GM19455 (cell line): ENCODE results near the gene CCDC74A.
"Not testable (repeated sequence)": the region's sequence is repeated elsewhere in the genome, so short reads cannot be mapped to it uniquely, and the experiment has no call there.

ENCODE experiments used
- ATAC-seq: cut with Tn5 transposase; IDR thresholded peaks from one replicate; pipeline ENCODE4 v1.9.1; 2021; ENCODE audit not compliant: unreplicated experiment

The CCDC74A gene

DNA sequence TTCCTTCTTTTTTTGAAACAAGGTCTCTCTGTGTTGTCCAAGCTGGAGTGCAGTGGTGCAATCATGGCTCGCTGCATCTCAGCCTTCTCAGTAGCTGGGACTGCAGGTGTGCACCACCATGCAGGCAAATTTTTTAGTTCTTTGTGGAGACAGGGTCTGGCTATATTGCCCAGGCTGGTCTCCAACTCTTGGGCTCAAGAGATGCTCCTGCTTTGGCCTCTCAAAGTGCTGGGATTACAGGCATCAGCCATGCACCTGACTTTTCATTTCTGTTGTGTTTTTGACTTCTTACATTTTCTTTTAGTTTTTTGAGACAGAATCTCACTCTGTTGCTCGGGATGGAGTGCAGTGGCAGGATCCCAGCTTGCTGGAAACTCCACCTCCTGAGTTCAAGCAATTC is 2.4 kb upstream of the CCDC74A start:
- ATAC-seq, result not testable (repeated sequence)

DNA sequence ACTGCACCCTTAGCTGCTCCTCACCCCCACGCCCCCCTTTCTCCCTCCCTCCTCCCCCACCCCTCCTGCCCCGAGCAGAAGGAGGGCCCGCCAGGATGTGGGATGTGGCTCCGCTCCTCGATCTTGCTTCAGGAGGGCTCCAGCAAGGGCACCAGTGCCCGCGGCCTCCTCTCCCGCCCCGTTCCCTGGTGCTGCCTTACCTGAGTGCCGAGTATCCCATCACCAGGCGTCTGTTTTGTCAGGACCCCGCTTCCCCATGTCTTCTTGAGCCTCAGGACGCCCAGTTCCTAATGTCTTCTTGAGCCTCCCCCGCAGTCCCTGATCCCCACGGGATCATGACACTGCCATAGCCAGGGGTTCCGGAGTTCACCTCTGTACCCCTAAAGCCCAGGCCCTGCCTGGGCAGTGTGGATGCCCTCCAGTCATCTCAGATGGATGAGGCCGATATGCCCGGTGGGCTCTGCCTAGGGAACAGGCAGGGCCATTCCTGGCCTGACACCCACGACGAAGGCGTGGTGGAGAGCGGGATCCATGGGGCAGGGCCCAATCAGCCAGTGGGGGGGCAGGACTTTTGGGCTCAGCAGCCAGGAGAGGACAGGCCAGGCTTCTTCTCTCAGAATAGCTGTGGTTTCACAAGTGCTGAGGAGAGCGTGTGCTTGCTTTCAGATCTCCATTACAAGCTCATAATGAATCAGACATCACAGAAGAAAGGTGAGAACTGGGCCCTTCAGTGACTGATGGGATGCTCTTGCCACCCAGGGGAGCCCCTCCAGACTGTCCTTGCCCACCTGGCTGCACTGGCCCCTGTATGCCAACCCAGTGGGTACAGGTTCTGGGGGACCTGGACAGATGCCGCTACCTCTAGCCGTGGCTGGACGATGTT is 1.5 kb downstream of the CCDC74A start:
- peak; percentile 58 for ATAC-seq

DNA sequence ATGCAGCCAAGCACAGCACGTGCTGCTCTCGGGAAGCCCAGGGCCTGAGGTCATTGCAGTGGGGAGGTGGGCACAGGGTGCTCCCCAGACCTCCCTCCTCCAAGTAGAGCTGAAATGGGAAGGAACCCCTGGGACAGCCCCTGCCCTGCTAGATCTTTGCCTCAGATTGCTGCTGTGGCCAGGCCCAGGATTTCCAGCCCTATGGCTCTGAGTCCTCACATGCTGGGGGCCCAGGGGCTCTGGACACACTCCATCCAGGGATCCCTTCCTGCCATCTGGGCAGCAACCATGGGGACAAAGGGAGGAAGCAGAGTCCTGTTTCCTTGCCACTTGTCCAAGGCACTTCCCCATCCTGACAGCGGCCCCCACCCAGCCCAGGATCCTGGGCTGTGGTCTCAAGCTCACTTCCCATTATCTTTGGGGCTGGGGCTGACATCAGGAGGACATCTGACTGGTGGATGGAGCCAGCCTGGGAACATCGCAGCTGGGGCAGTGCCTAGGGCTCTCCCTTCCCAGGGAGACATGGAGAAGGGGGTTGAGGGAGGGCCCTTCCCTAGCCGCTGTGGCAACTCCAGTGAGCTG is 2.3 kb downstream of the CCDC74A start:
- not testable (repeated sequence) for ATAC-seq

DNA sequence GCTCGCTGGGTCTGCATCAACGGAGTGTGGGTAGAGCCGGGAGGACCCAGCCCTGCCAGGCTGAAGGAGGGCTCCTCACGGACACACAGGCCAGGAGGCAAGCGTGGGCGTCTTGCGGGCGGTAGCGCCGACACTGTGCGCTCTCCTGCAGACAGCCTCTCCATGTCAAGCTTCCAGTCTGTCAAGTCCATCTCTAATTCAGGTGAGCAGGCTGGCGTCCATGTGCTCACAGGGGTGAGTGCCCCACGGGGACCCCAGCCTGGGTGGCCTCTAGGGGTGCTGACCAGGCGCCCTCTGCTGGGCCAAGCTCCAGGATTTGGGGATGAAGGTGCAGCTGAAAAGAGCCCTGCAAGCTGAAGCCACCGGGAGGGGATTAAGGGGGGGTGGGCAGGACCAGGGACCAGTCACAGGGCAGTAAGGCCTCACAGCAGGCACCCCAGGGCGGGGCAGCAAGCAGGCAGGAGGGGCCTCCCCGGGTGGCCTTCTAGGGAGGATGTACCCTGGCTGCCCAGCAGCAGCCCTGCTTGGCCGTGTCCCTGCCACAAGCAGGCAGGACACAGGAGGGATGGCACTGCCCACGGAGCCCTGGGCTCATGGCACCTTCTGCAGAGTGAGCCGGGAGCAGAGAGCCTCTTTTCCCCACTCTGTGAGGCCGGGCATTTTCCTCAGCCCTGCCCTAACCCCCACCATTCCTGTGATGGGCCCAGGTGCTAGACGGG is 3.1 kb downstream of the CCDC74A start:
- ATAC-seq, result not testable (repeated sequence)

DNA sequence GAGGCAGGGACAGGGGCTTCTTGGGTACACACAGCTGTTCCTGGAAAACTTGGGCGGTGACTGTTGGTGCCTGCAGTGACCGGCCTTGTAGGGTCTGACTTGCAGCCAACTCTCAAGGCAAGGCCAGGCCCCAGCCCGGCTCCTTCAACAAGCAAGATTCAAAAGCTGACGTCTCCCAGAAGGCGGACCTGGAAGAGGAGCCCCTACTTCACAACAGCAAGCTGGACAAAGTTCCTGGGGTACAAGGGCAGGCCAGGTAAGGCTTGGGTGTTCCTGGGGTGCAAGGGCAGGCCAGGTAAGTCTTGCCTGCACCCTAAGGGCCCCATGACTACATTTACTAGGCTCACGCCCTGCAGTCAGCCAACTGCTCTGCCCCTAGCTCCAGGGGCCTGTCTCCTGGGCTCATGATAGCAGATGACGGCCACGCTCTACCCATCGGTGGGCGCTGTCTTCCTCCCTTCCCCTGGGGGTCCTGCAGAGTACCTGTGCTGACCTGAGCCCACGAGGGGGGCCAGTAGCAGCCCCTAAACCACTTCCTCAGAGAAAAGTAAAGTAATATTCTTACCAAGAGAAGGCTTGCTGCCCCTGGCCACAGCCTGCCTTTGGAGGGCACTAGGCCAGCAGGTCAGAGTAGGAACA is 4.0 kb downstream of the CCDC74A start:
- not testable (repeated sequence) for ATAC-seq

DNA sequence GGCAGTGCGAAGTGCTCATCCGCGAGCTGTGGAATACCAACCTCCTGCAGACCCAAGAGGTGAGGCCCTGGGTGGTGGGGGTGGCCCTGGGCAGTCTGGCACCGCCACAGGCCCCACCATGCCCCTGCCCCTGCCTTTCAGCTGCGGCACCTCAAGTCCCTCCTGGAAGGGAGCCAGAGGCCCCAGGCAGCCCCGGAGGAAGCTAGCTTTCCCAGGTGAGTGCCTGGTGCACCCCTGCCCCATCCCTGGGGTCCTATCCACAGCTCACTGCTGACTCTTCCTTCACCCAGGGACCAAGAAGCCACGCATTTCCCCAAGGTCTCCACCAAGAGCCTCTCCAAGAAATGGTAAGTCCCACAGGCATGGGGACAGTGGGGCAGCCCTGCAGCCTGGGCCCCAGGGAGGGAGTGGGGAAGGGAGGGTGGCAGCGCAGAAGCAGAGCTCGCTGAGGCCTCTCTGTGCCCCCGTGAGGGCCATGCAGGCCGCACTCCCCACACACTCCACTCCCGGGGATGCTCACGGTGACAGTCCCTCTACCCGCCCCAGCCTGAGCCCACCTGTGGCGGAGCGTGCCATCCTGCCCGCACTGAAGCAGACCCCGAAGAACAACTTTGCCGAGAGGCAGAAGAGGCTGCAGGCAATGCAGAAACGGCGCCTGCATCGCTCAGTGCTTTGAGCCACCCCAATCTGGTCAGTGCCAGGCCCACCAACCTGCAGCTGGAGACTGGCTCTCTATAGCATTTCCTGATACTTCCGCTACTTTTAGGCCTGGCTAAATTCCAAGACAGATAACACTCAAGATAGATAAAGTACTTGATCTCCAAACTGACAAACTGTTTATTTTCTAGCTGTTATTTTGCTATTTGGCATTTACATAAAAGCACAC is 5.3 kb downstream of the CCDC74A start:
- not testable (repeated sequence) for ATAC-seq

DNA sequence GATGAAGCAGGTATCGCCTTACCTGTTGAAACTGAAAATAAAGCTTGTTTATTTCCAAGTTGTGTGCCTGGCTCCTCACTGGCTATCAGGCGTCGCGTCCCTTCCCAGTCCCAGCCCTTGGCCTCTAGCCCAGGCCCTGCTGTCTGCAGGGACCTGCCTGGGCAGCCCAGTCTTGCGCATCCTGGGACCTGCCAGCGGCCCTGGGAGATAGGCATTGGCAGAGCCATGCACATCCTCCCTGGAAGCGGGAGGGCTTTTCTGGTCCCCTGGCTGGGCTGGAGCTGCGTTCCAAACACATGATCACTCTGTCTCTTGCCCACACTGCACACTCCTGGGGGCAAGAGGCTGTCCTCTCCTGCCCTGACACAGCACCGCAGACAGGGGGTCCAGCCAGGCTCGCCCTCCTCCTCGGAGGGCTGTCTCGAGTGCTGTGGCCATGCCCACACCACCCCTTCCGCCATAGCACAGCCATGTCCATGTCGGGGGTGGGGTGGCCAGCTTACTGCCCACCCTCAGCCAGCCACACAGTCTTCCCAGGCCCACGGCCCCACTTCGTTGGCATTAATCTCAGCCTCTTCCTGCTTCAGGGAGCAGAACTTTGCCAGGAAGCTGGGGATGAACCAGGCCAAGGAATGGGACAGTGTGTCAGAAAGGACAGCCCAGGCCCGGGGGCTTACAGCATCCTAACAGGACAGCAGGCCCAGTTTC is 6.1 kb downstream of the CCDC74A start:
- ATAC-seq, result not testable (repeated sequence)

DNA sequence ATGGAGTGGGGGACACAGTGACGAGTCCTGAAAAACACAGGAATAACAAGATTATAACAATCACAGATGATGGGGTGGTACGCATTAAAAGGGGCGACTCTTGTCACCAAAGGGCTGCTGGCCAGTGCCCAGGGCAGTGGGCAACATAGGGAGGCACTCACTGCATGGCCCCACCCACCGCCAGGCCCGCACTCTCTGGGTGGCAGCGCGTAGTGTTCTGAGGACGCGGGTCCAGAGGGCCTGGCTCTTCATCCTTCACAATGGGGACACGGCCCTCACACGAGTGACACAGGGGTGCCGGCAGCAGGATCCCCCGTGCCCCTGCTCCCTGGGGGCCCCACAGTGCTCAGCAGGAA is 6.6 kb downstream of the CCDC74A start:
- ATAC-seq, result not testable (repeated sequence)

DNA sequence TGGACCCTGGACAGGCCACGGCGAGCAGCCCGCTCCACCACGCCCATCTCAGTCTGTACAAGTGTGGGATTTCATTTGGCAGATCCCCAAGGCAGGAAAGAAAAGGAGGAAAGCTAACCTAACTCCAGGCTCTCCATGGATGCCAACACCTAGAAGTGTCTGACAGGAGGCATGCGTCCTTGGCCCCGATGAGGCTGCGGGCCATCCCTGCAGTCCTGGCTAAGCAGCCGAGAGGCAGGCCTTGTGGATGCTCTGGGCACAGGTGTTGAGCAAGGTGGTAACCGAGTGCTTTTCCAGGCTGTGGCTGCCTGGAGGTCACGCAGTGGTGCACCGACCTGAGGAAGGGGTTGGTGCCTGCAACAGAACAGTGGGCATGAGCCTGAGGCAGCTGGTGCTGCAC is 7.3 kb downstream of the CCDC74A start:
- not testable (repeated sequence) for ATAC-seq

DNA sequence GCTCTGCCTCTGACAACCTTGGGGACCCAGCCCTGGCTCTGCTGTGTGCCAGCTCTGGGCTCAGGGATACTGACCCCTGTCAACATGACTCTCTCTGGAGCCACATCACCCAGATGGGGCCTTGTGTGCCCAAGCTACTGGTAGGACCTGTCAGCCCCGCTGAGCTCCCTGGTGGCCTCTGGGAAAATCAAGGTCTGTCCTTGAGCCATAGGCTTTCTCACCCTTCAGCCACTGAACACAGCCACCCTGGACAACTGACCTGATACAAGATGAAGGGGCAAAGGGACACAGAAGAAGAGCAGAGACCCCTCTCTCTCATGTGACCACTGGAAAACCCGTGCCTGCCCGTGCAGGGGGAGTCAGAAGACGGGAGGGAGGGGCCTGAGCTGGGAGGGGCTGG is 7.8 kb downstream of the CCDC74A start:
- no peak for ATAC-seq

DNA sequence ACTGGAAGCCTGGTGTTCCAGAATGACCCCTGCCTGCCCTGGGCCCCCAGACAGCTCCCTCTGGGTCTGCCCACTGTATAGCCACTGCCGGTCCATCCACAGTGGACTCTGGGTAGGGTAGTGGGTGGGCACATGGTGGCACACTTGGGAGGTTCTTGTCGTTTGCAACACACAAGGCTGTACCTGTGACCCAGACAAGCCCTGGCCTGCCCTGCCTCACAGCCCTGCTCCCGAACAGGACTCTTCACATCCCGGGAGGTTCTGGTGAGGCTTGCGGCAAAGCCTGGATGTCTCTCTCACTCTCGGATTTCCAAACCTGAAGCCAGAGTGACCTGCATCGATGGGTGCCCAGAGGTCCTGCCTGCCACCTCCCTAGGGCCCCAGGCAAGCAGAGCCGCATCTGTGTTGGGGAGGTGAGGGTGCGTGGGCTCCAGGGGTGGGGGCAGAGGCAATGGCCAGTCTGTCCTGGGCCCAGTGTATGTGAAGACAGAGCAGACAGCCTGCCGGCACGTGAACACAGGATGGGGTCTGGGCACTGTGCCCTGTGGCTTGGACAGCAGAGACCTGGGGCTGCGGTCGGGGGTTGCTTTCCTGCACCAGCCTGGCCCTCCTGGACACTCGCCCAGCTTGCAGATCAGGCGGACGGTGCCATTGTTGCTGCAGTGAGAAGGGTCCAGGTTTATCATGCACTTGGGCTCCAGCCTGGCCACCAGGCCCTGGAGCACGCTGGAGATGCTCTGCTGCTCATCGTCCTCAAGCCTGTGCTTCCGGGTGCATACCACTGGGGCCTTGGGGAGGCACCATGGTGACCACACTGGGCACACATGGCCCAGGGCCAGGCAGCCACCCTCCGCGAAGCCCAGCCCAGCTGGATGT is 8.5 kb downstream of the CCDC74A start:
- ATAC-seq, result not testable (repeated sequence)

DNA sequence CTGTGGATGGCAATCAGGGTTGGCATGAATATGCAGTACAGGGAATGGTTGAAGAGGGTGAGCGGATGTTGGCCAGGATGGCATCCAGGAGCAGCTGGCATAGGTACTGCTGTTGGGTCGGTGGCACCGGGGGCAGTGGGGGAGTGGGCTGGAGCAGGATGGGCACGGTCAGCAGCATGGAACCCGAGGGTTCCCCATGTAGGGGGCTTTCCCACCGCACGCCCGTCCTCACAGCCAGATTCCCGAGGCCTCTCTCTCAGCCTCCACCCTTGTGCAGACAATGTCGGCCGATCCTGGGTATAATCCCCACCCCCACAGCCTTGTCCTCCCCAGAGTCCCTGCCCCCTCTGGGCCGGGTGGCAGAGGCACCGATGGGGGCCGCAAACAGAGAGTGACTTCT is 9.2 kb downstream of the CCDC74A start:
- ATAC-seq, result not testable (repeated sequence)

DNA sequence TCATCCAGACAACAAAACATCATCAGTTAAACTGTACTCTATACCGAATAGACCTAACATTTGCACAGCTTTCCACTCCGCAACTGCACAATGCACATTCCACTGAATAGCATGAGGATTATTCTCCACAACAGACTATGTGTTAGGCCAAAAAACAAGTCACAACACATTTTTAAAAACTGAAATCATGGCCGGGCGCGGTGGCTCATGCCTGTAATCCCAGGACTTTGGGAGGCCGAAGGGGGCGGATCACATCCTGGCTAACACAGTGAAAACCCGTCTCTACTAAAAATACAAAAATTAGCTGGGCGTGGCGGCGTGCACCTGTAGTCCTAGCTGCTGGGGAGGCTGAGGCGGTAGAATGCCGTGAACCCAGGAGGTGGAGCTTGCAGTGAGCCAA is 11.2 kb downstream of the CCDC74A start:
- ATAC-seq, result not testable (repeated sequence)

DNA sequence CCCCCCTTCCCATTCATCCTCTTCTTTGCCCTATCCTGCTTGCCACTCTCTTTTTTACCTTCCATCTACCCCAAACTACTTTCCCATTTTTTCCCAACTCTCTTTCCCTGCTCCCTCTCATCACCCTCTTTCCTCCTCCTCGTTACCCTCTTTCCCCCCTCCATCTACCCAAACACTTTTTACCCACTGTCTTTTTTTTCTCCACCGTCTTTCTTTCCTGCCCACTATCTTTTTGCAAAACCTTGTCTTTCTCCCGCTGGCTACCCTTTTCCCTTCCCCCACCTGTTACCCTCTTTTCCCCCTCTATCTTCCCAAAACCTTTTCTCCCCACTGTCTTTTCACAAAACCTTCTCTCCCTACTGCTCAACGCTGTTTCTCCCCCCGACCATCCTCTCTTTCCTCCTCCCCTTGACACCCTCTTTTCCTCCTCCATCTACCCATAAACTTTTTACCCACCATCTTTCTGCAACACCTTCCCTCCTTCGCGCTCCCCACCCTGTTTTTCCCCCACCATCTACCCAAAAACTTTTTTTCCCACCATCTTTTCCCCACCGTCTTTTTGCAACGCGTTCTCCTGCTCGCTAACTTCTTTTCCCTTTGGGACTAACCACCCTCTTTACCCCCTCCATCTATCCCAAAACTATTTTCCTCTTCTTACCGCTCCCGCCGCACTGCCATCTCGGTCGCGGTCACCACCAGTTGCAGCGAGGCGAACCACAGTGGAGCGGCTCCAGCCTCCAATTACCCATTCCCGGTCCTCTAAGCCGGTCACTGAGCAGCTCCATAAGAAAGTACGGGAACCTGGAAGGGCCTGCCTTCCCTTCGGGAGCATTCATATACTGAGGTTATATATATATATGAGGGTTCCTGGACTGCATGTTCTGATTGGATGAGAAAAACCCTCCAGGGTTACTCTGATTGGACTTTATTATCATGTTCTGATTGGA is 15.0 kb downstream of the CCDC74A start:
- ATAC-seq, result no peak

DNA sequence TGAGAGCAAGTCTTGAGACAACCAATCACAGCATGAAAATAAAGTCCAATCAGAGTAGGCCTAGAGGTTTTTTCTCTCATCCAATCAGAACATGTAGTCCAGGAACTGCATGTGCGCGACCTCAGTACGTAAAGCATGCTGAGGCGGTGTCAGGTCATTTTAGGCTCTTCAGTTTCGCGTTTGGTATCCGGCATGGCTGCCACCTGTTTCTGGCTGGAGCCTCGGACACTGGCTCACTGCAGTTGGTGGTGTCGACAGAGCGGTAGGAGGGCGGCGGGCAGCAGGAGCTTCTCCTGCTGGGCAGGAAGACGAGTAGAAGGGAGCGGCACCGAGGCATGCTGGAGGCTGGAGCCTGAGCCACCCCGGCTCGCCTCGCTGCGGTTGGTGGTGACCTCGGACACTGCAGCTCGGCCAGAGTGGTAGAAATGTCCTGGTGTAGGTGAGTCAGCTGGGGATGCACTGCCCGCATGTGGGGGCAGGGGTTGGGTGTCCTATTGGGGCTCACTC is 15.8 kb downstream of the CCDC74A start:
- no peak for ATAC-seq

DNA sequence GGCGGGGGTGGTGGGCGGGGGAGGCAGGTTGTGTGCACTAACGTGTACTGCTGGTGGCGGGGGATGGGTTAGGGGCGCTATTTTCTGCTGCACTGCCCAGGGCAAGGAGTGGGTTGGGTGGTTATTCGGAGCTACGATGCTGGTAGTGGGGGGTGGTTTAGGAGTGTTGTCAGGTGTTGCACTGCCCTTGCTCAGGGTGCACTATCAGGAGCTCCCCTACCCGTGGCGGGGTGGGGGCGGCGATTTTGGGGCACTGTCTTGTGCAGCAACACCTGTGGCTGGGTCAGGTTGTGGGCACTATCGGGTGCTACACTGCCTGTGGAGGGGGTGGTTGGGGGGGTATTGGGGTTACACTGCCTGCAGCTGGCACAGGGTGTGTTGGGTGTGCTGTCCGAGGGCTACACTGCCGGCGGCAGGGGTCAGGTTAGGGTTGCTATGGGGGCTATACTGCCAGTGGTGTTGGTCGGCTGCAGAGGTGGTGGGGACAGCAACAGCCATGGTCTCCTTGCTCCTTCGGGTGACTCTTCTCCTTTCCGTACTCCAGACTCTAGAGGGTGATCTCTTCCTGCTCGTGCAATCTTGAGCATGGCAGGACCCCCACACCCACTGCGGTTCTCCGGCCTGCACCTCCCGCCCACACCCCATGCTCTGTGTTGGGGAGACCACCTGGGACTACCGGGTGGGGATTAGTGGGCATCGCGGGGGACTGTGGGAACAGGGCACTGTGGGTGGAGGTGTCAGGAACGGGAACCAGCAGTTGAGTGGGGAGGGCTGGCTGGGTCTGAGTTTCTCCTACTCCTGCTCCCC is 16.5 kb downstream of the CCDC74A start:
- not testable (repeated sequence) for ATAC-seq

DNA sequence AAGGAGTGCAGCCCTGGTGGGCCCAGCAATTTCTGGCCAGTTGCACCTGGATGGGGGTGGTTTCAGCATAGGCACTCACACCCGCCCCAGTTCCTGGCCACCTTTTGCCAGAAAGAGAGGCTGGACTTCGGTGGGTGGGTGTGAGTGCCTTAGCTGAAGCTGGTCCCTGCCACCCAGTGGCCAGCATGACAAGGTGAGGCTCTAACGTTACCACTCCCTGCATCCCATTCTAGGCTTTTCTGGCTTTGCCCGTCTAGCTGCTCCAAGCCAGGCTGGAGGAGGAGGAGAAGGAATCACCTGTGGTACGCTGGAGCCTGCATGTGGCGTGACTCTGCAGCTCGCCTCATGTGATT is 17.1 kb downstream of the CCDC74A start:
- not testable (repeated sequence) for ATAC-seq
